ENCODE measurements around the gene C2orf68. TPM values are rescaled to one million over a fixed set of nuclear protein-coding genes. Genes with fewer than 3 reads are reported as not detected.
A peak's percentile ranks its signal among the peaks of the same experiment; 100 is the strongest.

C2orf68 gene
- total and polyA plus RNA-seq, 2 of the 13 experiments (the other 11 are each of a cell fraction or from before 2014, with no cell fraction given): 47.1 to 77.4 TPM

- TF ChIP-seq TERF1 (CRISPR knock-in tag; IDR thresholded peaks at IDR 0.05): no peak
- peak; percentile 66; the same call in 1 of the 2 replicates for TF ChIP-seq ZIK1 (CRISPR knock-in tag; IDR thresholded peaks at IDR 0.05; ENCODE audit: borderline replicate concordance, low read depth)
- peak; percentile 87 for TF ChIP-seq ZBTB40 (IDR thresholded peaks at IDR 0.05)
- peak; percentile 84; the same call in 1 of the 2 replicates for TF ChIP-seq ZBTB40 (CRISPR knock-in tag; IDR thresholded peaks at IDR 0.05)
- peak; percentile 51; the same call in 1 of the 2 replicates for TF ChIP-seq ZNF691 (CRISPR knock-in tag; IDR thresholded peaks at IDR 0.05; ENCODE audit: borderline replicate concordance, low read depth)
- TF ChIP-seq ZBTB8A (CRISPR knock-in tag; IDR thresholded peaks at IDR 0.05; ENCODE audit: borderline replicate concordance, low read depth): peak; percentile 37; the same call in 1 of the 2 replicates
- TF ChIP-seq TEAD2 (CRISPR knock-in tag; IDR thresholded peaks at IDR 0.05): no peak
These were observed at the start of gene C2orf68 (continued) for GRCh38 chr2:85611705-85612587.
